ENCODE measurements around the gene ZC3H18. TPM values are rescaled to one million over a fixed set of nuclear protein-coding genes. Genes with fewer than 3 reads are reported as not detected.

ZC3H18 gene
- total RNA-seq, 1 donor: 17.7 TPM

DNA sequence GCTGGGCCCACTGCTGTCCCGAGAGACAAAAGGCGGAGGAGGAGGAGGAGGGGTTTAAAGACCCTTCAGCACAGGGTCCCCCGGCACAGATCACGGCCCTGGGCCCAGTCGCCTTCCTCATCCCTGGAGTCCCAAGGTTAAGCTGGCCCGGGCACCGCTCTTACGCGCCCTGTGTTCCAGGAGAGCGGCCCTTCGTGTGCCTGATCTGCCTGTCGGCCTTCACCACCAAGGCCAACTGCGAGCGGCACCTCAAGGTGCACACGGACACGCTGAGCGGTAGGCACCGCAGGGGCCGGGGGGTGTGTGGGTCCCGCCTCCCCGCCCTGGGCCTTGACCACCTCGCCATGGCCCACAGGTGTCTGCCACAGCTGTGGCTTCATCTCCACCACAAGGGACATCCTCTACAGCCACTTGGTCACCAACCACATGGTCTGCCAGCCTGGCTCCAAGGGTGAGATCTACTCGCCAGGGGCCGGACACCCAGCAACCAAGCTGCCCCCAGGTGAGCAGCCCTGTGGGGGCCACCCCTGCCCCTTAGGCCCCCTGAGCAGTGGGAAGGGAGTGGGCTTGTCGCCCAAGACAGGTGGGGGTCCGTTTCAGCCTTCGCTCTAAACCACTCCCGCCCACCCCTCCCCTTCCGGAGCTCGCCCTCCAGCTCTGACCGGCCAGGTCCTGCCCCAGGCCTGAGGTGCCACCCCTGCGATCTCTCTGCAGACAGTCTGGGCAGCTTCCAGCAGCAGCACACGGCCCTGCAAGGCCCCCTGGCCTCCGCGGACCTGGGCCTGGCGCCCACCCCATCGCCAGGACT lies 37.6 kb upstream of the ZC3H18 start:
- no peak overlapping the region for H3K4me3 ChIP-seq (ENCODE audit: low read depth, low read length)
- DNase-seq (ENCODE audit: low read depth): no peak
- TF ChIP-seq, protein P1, sequence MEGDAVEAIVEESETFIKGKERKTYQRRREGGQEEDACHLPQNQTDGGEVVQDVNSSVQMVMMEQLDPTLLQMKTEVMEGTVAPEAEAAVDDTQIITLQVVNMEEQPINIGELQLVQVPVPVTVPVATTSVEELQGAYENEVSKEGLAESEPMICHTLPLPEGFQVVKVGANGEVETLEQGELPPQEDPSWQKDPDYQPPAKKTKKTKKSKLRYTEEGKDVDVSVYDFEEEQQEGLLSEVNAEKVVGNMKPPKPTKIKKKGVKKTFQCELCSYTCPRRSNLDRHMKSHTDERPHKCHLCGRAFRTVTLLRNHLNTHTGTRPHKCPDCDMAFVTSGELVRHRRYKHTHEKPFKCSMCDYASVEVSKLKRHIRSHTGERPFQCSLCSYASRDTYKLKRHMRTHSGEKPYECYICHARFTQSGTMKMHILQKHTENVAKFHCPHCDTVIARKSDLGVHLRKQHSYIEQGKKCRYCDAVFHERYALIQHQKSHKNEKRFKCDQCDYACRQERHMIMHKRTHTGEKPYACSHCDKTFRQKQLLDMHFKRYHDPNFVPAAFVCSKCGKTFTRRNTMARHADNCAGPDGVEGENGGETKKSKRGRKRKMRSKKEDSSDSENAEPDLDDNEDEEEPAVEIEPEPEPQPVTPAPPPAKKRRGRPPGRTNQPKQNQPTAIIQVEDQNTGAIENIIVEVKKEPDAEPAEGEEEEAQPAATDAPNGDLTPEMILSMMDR (IDR thresholded peaks at IDR 0.05; ENCODE audit: insufficient read depth, low read depth, low read length): no peak

DNA sequence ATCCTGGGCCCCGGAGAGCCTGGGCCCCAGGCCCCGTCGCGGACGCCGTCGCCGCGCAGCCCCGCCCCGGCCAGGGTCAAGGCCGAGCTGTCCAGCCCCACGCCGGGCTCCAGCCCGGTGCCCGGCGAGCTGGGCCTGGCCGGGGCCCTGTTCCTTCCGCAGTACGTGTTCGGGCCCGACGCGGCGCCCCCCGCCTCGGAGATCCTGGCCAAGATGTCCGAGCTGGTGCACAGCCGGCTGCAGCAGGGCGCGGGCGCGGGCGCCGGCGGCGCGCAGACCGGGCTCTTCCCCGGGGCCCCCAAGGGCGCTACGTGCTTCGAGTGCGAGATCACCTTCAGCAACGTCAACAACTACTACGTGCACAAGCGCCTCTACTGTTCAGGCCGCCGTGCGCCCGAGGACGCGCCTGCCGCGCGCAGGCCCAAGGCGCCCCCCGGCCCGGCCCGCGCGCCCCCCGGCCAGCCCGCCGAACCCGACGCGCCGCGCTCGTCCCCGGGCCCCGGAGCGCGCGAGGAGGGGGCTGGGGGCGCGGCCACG lies 36.8 kb upstream of the ZC3H18 start:
- TF ChIP-seq, protein P1 (IDR thresholded peaks at IDR 0.05; ENCODE audit: insufficient read depth, low read depth, low read length): no peak
- no peak overlapping the region for H3K4me3 ChIP-seq (ENCODE audit: low read depth, low read length)
- DNase-seq (ENCODE audit: low read depth): peak; percentile 22

DNA sequence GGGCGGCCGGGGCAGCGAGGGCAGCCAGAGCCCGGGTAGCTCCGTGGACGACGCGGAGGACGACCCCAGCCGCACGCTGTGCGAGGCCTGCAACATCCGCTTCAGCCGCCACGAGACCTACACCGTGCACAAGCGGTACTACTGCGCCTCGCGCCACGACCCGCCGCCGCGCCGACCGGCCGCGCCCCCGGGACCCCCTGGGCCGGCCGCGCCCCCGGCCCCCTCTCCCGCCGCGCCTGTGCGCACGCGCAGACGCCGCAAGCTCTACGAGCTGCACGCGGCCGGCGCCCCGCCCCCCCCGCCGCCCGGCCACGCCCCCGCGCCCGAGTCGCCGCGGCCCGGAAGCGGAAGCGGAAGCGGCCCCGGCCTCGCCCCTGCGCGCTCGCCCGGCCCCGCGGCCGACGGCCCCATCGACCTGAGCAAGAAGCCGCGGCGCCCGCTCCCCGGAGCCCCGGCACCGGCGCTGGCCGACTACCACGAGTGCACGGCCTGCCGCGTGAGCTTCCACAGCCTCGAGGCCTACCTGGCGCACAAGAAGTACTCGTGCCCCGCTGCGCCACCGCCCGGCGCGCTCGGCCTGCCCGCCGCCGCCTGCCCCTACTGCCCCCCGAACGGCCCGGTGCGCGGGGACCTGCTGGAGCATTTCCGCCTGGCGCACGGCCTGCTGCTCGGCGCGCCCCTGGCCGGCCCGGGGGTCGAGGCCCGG lies 36.1 kb upstream of the ZC3H18 start:
- TF ChIP-seq, protein P1 (IDR thresholded peaks at IDR 0.05; ENCODE audit: insufficient read depth, low read depth, low read length): no peak
- peak overlapping the region; percentile 52 for H3K4me3 ChIP-seq (ENCODE audit: low read depth, low read length)
- DNase-seq (ENCODE audit: low read depth): peak; percentile 52

DNA sequence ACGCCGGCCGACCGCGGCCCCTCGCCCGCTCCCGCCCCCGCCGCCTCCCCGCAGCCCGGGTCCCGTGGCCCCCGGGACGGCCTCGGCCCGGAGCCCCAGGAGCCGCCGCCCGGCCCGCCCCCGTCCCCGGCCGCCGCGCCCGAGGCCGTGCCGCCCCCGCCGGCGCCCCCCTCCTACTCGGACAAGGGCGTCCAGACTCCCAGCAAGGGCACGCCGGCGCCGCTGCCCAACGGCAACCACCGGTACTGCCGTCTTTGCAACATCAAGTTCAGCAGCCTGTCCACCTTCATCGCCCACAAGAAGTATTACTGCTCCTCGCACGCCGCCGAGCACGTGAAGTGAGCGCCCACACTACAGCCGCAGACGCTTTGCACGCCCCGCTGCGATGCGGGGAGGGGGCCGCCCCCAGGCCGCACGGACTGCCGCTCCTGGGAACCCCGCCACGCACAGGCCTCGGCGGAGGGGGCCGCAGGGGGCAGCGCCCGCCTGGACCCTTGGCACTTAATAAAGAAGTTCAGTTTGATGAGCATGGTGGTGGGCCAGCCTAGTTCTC lies 35.5 kb upstream of the ZC3H18 start:
- H3K4me3 ChIP-seq (ENCODE audit: low read depth, low read length): peak overlapping the region; percentile 52
- TF ChIP-seq, protein P1 (IDR thresholded peaks at IDR 0.05; ENCODE audit: insufficient read depth, low read depth, low read length): no peak
- peak; percentile 42 for DNase-seq (ENCODE audit: low read depth)

DNA sequence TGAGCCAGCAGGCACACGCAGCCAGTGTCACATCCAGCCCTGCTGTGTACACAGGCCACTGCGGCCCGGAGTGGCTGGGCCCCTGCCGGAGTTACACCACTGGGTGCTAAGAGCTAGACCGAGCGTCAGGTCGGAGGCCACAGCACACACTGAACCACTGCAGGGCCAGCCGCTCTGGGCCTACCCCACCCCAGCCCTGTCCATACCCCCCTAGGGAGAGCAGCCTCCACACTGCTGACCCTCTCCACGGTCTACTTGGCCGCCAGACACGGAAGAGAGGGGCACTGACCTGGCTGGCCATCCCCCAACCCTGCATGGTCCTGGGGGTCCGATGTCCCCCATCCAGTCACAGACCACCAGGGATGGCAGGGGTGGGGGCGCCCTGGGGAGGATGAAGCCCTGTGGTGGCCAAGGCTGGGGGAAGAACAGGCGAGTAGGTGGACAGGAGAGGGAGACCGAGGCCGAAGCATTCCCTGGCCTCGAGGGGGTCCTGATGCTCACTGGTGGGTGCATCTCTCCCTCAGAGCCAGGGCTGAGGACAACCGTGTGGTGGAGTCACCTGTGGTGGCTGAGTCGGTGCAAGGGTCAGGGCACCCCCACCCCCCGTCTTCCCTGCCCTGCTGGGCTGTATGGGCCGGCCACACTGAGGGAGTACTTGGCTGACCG lies 34.9 kb upstream of the ZC3H18 start:
- TF ChIP-seq, protein P1 (IDR thresholded peaks at IDR 0.05; ENCODE audit: insufficient read depth, low read depth, low read length): no peak
- H3K4me3 ChIP-seq (ENCODE audit: low read depth, low read length): no peak overlapping the region
- no peak for DNase-seq (ENCODE audit: low read depth)

DNA sequence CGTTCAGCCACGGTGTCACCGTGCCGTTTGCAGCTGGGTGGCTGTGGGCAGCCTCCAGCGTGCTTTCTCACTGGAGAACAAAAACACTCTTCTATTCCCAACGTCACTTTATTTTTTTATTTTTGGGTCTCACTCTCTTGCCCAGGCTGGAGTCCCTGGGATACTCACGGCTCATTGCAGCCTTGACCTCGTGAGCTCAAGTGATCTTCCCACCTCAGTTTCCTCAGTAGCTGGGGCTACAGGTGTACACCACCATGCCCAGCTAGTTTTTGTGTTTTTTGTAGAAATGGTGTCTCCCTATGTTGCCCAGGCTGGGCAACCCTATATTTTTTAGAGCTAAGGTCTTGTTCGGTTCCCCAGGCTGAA lies 34.4 kb upstream of the ZC3H18 start:
- TF ChIP-seq, protein P1 (IDR thresholded peaks at IDR 0.05; ENCODE audit: insufficient read depth, low read depth, low read length): no peak
- no peak for DNase-seq (ENCODE audit: low read depth)

More for the DNA sequence above, 34.4 kb upstream of the ZC3H18 start:
- no peak overlapping the region for H3K4me3 ChIP-seq (ENCODE audit: low read depth, low read length)
